ENCODE data around the gene KRTAP2-2.

DNA sequence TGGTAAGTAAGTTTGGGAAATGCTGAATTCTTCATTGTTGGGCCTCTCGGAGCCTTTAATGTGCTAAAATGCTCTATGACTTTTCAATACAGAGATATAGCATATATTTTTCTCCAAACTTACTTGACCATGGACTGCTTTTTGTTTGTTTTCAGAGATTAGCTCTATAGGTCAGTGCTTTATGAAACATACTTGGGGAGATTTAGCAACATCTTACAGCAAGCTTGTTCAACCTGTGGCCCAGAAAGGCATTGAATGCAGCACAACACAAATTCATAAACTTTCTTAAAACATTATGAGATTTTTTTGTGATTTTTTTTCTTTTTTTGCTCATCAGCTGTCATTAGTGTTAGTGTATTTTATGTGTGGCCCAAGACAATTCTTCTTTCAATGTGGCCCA, 45.1 kb downstream of the KRTAP2-2 start:
- TF ChIP-seq CTCF (IDR thresholded peaks at IDR 0.05) (no peak), POLR2A (IDR thresholded peaks at IDR 0.05) (no peak)

All from sigmoid colon (tissue), 3 donors.